Activated B cell treated with CpG ODN at 0.5 μM for 24 hours (primary cell): ENCODE data around the gene DDX41. TPM values are rescaled to one million over a fixed set of nuclear protein-coding genes. Genes with fewer than 3 reads are reported as not detected.

Experiments
- ATAC-seq: fragments of 200-7000 bp; cut with Tn5 transposase; one replicate; pipeline ENCODE4 v1.10.0; 2021; ENCODE audit warnings: low read depth, mild to moderate bottlenecking, moderate library complexity
- CTCF ChIA-PET: fragments of 350-600 bp; sonication (Branson Sonifier 250); formaldehyde crosslinking; loops from one replicate; lab custom pipeline; 2021; ENCODE audit warnings: antibody characterized with exemption; lab: Charles Lee
- POLR2A ChIA-PET: fragments of 350-600 bp; sonication (Branson Sonifier 250); formaldehyde crosslinking; loops from one replicate; lab custom pipeline; 2021; ENCODE audit warnings: antibody characterized with exemption; lab: Charles Lee
- DNase-seq: peaks from one replicate; pipeline ENCODE4 v3.0.0; 2022
- H3K27ac Mint-ChIP-seq: one replicate; pipeline ENCODE4 v1.8.0; 2020; ENCODE audit warnings: mixed read lengths
- H3K27me3 Mint-ChIP-seq: one replicate; pipeline ENCODE4 v1.8.0; 2021; ENCODE audit warnings: mixed read lengths
- H3K36me3 Mint-ChIP-seq: one replicate; pipeline ENCODE4 v1.8.0; 2021; ENCODE audit warnings: low read depth, mixed read lengths
- H3K4me1 Mint-ChIP-seq: one replicate; pipeline ENCODE4 v1.8.0; 2021; ENCODE audit warnings: mixed read lengths
- H3K4me3 Mint-ChIP-seq: one replicate; pipeline ENCODE4 v1.8.0; 2020; ENCODE audit warnings: mild to moderate bottlenecking, mixed read lengths
- H3K9me3 Mint-ChIP-seq: one replicate; pipeline ENCODE4 v1.8.0; 2020; ENCODE audit warnings: mixed read lengths
- CTCF ChIP-seq: fragments of 200-600 bp; IDR thresholded peaks from one replicate; pipeline ENCODE4 v1.8.0; 2022; ENCODE audit warnings: antibody characterized with exemption, mild to moderate bottlenecking
- intact Hi-C: fragments of 100-400 bp; cut with micrococcal nuclease; formaldehyde crosslinking; loops from one replicate; pipeline ENCODE4 v1.15.1; 2024
- total RNA-seq: library from RNA; stranded (reverse); gene quantifications from 2 replicates; pipeline ENCODE4 v1.2.3, GENCODE V29; 2022

DDX41 gene
- total RNA-seq, 1 donor from 2014 or later, result 144 TPM

GRCh38 chr5:177530638-177531037 lies 13.9 kb upstream of the DDX41 start:
- ChIA-PET CTCF (interaction anchor here (0.8 kb wide), 1 partner anchor 9 kb away, joined by 3 read pairs; no protein-coding TSS in a partner anchor), POLR2A (interaction anchor here (0.6 kb wide), 1 partner anchor 27 kb away, joined by 4 read pairs; no protein-coding TSS in a partner anchor)
- H3K4me3 Mint-ChIP-seq, result no peak overlapping the region
- H3K9me3 Mint-ChIP-seq, result no peaks in the 10 kb centered on the region
- DNase-seq (no peak), ATAC-seq (no peak)
- H3K27ac Mint-ChIP-seq, result no peak overlapping the region
- intact Hi-C loops, result no loop called here
- TF ChIP-seq CTCF, result no peak
- no peaks in the 10 kb centered on the region for H3K4me1 Mint-ChIP-seq
- peaks cover 46% of the 10 kb centered on the region for H3K36me3 Mint-ChIP-seq
- no peaks in the 10 kb centered on the region for H3K27me3 Mint-ChIP-seq

DNA sequence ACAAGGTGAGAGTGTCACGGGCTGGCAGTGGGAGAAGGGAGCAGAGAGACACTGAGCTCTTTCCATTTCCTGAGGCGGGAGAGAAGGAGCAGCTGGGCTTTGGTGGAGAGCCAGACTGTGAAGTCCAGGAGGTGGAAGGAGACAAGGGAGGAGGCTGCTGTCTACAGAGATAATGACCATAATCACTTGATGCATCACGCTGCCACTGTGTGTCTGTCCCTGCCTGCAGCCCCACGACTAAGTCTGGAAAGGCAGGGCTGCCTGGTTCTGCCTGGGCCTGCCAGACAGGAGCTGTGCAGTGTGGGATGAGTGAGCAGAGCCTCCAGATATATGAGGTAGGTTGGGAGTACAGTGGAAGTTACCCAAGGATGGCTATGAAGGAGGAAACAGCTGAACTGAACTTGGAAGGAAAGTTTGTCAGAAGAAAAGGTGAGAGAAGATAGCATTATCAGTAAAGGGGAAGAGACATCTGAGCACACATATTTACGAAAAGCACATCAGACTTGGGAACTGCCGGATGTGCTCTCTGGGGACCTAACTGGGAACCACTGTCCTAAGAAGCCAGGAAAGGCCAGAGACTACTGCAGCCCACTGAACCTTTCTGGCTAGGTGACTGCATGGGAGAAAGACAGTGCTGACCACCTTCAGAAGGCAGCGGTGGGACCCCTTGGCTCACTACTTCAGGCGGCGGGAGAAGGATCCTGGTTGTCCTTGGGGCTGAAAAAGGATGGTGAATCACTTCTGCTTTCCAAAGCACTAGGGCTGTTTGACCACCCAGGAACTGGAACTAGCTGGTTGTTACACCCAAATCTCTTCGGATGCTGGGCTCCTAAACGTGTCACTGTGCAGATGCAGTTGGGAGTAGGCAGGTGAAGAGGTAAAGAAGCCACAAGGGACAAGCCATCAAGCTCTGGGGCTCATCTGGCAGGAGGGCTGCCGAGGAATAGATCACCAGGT lies 12.8 kb upstream of the DDX41 start:
- CTCF ChIA-PET, result no interaction called here
- H3K27me3 Mint-ChIP-seq, result no peaks in the 10 kb centered on the region
- H3K4me3 Mint-ChIP-seq, result no peak overlapping the region
- peaks cover 47% of the 10 kb centered on the region for H3K36me3 Mint-ChIP-seq
- H3K27ac Mint-ChIP-seq, result no peak overlapping the region
- H3K4me1 Mint-ChIP-seq, result no peaks in the 10 kb centered on the region
- DNase-seq (no peak), ATAC-seq (no peak)
- POLR2A ChIA-PET, result no interaction called here
- no peak for TF ChIP-seq CTCF
- intact Hi-C loops, result no loop called here
- H3K9me3 Mint-ChIP-seq, result no peaks in the 10 kb centered on the region

DNA sequence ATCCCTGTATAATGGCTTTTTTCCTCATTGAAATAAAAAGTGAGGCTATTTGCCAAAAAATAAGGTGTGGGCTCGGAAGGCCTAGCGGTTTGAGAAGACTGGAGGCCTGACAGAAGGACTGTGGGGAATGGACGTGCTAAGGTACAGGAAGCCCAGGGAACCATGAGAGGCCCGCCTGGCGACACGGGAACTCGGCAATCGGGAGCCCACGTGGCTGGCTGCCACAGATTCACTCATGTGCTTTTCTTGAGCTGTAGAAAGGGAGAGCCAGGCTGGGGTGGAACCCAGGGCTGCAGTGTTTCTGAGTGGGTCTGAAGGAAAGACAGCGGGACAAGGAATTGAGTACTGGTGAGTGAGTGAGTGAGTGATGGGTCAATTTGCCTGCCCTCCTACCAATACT lies 11.9 kb upstream of the DDX41 start:
- Mint-ChIP-seq H3K9me3 (no peaks in the 10 kb centered on the region), H3K4me3 (no peak overlapping the region), H3K36me3 (peaks cover 44% of the 10 kb centered on the region), H3K27ac (no peak overlapping the region), H3K27me3 (no peaks in the 10 kb centered on the region), H3K4me1 (no peaks in the 10 kb centered on the region)
- ChIA-PET CTCF (no interaction called here), POLR2A (no interaction called here)
- DNase-seq (no peak), ATAC-seq (no peak)
- intact Hi-C loops, result no loop called here
- no peak for TF ChIP-seq CTCF

DNA sequence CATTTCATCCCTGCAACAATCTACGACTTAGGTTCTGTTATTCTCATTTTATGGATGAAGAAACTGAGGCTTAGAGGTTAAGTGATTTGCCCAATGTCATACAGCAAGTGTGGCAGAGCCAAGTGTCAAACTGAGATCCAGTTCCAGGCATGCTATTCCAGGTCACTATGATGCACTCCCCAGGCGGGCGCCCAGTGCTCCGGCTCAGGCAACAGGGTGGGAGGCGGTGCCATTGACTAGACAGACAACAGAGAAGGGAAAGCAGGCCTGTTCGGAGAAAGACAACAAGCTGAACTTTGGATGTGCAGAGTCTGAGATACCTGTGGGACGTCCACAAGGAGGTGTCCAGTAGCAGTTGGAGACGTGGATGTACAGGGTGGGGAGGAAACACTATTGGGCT lies 10.8 kb upstream of the DDX41 start:
- POLR2A ChIA-PET, result no interaction called here
- DNase-seq, result no peak

More for the DNA sequence above, 10.8 kb upstream of the DDX41 start:
- no peak overlapping the region for H3K27ac Mint-ChIP-seq
- H3K4me3 Mint-ChIP-seq, result no peak overlapping the region
- H3K36me3 Mint-ChIP-seq, result peaks cover 40% of the 10 kb centered on the region
- no peak for ATAC-seq
- H3K4me1 Mint-ChIP-seq, result no peaks in the 10 kb centered on the region
- H3K27me3 Mint-ChIP-seq, result no peaks in the 10 kb centered on the region
- intact Hi-C loops, result no loop called here
- no peak for TF ChIP-seq CTCF
- CTCF ChIA-PET, result no interaction called here
- H3K9me3 Mint-ChIP-seq, result no peaks in the 10 kb centered on the region
